Measurements from ENCODE around the gene SCAI. TPM values are rescaled to one million over a fixed set of nuclear protein-coding genes. Genes with fewer than 3 reads are reported as not detected.

Gene SCAI
- total RNA-seq, 1 experiment from 2014 or later, result 4.7 TPM

- BruUV-seq (replicated peaks), result no TSS peak
- Histone ChIP-seq H3K4me1 (ENCODE audit: control insufficient read depth, insufficient read depth, low read length) (no peaks in the 10 kb centered on the region), H3K9me3 (ENCODE audit: control insufficient read depth, insufficient read depth, low read depth, low read length) (no peaks in the 10 kb centered on the region), H3K27me3 (ENCODE audit: control insufficient read depth, insufficient read depth, low read length) (no peaks in the 10 kb centered on the region), H3K27ac (ENCODE audit: low read length) (no peak overlapping the region), H3K36me3 (ENCODE audit: control insufficient read depth, insufficient read depth, low read length) (peaks cover 2% of the 10 kb centered on the region; the same call in 1 of the 2 replicates), H3K4me3 (ENCODE audit: low read depth in 2 of 2, low read length in 2 of 2) (no peak overlapping the region)
- TF ChIP-seq SIN3A (IDR thresholded peaks at IDR 0.05; ENCODE audit: borderline replicate concordance, insufficient read depth, low read depth, low read length) (no peak), REST (IDR thresholded peaks at IDR 0.05; ENCODE audit: insufficient read depth in 1 of 2, low read depth in 2 of 2, low read length in 1 of 2) (no peak), POLR2AphosphoS5 (IDR thresholded peaks at IDR 0.05; ENCODE audit: low read depth, low read length) (no peak), TCF7L2 (IDR thresholded peaks at IDR 0.05; ENCODE audit: low read depth, low read length) (no peak)
- TF ChIP-seq, protein P1, sequence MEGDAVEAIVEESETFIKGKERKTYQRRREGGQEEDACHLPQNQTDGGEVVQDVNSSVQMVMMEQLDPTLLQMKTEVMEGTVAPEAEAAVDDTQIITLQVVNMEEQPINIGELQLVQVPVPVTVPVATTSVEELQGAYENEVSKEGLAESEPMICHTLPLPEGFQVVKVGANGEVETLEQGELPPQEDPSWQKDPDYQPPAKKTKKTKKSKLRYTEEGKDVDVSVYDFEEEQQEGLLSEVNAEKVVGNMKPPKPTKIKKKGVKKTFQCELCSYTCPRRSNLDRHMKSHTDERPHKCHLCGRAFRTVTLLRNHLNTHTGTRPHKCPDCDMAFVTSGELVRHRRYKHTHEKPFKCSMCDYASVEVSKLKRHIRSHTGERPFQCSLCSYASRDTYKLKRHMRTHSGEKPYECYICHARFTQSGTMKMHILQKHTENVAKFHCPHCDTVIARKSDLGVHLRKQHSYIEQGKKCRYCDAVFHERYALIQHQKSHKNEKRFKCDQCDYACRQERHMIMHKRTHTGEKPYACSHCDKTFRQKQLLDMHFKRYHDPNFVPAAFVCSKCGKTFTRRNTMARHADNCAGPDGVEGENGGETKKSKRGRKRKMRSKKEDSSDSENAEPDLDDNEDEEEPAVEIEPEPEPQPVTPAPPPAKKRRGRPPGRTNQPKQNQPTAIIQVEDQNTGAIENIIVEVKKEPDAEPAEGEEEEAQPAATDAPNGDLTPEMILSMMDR (IDR thresholded peaks at IDR 0.05), result no peak
- POLR2A ChIA-PET, result no interaction called here
- DNase-seq (ENCODE audit: low read depth, low spot score) (no peak), ATAC-seq (no peak)
- CTCF ChIA-PET, result interaction anchor here (0.6 kb wide), 1 partner anchor 194 kb away, joined by 7 read pairs; no protein-coding TSS in a partner anchor
- in situ Hi-C loops (cut with HindIII; ENCODE audit: low pct_unique_long_range_greater_than_20kb, low sequenced_read_pairs), result no loop called here
- intact Hi-C loops (cut with micrococcal nuclease; ENCODE audit: unreplicated experiment), result no loop called here
Observed at GRCh38 chr9:124897570-124898460, 245.5 kb downstream of the SCAI start.

GRCh38 chr9:124894741-124895170 lies 248.6 kb downstream of the SCAI start:
- Histone ChIP-seq H3K36me3 (ENCODE audit: control insufficient read depth, insufficient read depth, low read length) (peaks cover 2% of the 10 kb centered on the region; the same call in 1 of the 2 replicates), H3K4me1 (ENCODE audit: control insufficient read depth, insufficient read depth, low read length) (no peaks in the 10 kb centered on the region), H3K9me3 (ENCODE audit: control insufficient read depth, insufficient read depth, low read depth, low read length) (no peaks in the 10 kb centered on the region), H3K4me3 (ENCODE audit: low read depth in 2 of 2, low read length in 2 of 2) (no peak overlapping the region), H3K27ac (ENCODE audit: low read length) (no peak overlapping the region), H3K27me3 (ENCODE audit: control insufficient read depth, insufficient read depth, low read length) (no peaks in the 10 kb centered on the region)
- CTCF ChIA-PET, result interaction anchor here (0.7 kb wide), 1 partner anchor 32 kb away, joined by 3 read pairs; no protein-coding TSS in a partner anchor
- intact Hi-C loops (cut with micrococcal nuclease; ENCODE audit: unreplicated experiment), result no loop called here
- ATAC-seq (peak; percentile 79), DNase-seq (ENCODE audit: low read depth, low spot score) (no peak)
- POLR2A ChIA-PET, result interaction anchor here (0.7 kb wide), 1 partner anchor 32 kb away, joined by 6 read pairs; no protein-coding TSS in a partner anchor
- in situ Hi-C loops (cut with HindIII; ENCODE audit: low pct_unique_long_range_greater_than_20kb, low sequenced_read_pairs), result no loop called here
- BruUV-seq (replicated peaks), result TSS peak; percentile 54
- no peak for TF ChIP-seq SIN3A (IDR thresholded peaks at IDR 0.05; ENCODE audit: borderline replicate concordance, insufficient read depth, low read depth, low read length)
- no peak for TF ChIP-seq TCF7L2 (IDR thresholded peaks at IDR 0.05; ENCODE audit: low read depth, low read length)
- TF ChIP-seq REST (IDR thresholded peaks at IDR 0.05; ENCODE audit: insufficient read depth in 1 of 2, low read depth in 2 of 2, low read length in 1 of 2), result no peak
- no peak for TF ChIP-seq POLR2AphosphoS5 (IDR thresholded peaks at IDR 0.05; ENCODE audit: low read depth, low read length)
- TF ChIP-seq, protein P1 (IDR thresholded peaks at IDR 0.05), result no peak; the same call in 1 of the 2 replicates

Measured in Panc1 (cell line).